ENCODE measurements around the gene LRRC28.

Gene LRRC28

GRCh38 chr15:99250001-99250400, 1.3 kb upstream of the LRRC28 start:
- DNase-seq: no peak

GRCh38 chr15:99250494-99250856, 806 bp upstream of the LRRC28 start:
- DNase-seq: no peak

GRCh38 chr15:99252326-99252725, 1.0 kb downstream of the LRRC28 start:
- no peak for DNase-seq

GRCh38 chr15:99253381-99254090, 2.3 kb downstream of the LRRC28 start:
- DNase-seq: no peak

GRCh38 chr15:99257107-99257750, 5.9 kb downstream of the LRRC28 start:
- no peak for DNase-seq

GRCh38 chr15:99264125-99264524, 12.8 kb downstream of the LRRC28 start:
- DNase-seq: no peak

- no peak for DNase-seq
Measured at GRCh38 chr15:99265541-99266070, 14.3 kb downstream of the LRRC28 start.

- DNase-seq: no peak
Measured at GRCh38 chr15:99267957-99268356, 16.7 kb downstream of the LRRC28 start.

- DNase-seq: no peak
Measured at GRCh38 chr15:99268431-99268830, 17.1 kb downstream of the LRRC28 start.

- no peak for DNase-seq
Measured at GRCh38 chr15:99273801-99274200, 22.5 kb downstream of the LRRC28 start.

- DNase-seq: no peak
Measured at GRCh38 chr15:99275061-99275460, 23.8 kb downstream of the LRRC28 start.

GRCh38 chr15:99275525-99276128, 24.3 kb downstream of the LRRC28 start:
- DNase-seq: no peak

- no peak for DNase-seq
Measured at GRCh38 chr15:99279290-99279689, 28.0 kb downstream of the LRRC28 start.

GRCh38 chr15:99279827-99280226, 28.5 kb downstream of the LRRC28 start:
- DNase-seq: no peak

- no peak for DNase-seq
Measured at GRCh38 chr15:99282121-99282520, 30.8 kb downstream of the LRRC28 start.

- no peak for DNase-seq
Measured at GRCh38 chr15:99282586-99282985, 31.3 kb downstream of the LRRC28 start.

- no peak for DNase-seq
Measured at GRCh38 chr15:99283717-99284116, 32.4 kb downstream of the LRRC28 start.

- no peak for DNase-seq
Measured at GRCh38 chr15:99291643-99292042, 40.4 kb downstream of the LRRC28 start.

GRCh38 chr15:99295840-99296239, 44.6 kb downstream of the LRRC28 start:
- no peak for DNase-seq

- DNase-seq: no peak
Measured at GRCh38 chr15:99296386-99296785, 45.1 kb downstream of the LRRC28 start.

- no peak for DNase-seq
Measured at GRCh38 chr15:99303907-99304306, 52.6 kb downstream of the LRRC28 start.

- DNase-seq: no peak
Measured at GRCh38 chr15:99305761-99306505, 54.7 kb downstream of the LRRC28 start.

GRCh38 chr15:99306694-99307338, 55.5 kb downstream of the LRRC28 start:
- DNase-seq: no peak

Data from activated naive CD4-positive, alpha-beta T cell treated with anti-CD3 and anti-CD28 coated beads, Interleukin-2, amount 50 U/mL, for 16 hours (primary cell).